NB4 (cell line): ENCODE measurements around the gene SESN2.

ENCODE experiments used
- POLR2A ChIP-seq: IDR thresholded peaks from 2 replicates; pipeline ENCODE4 v1.6.1; 2011; ENCODE audit warnings: mild to moderate bottlenecking; ENCODE audit not compliant: insufficient read length; ENCODE audit errors: extremely low read depth
- TF ChIP-seq, protein P1 (sequence below): IDR thresholded peaks from one replicate; pipeline ENCODE4 v1.5.1; 2012; ENCODE audit warnings: low read depth, low read length
- TF ChIP-seq, protein P2 (sequence below): IDR thresholded peaks from 2 replicates; pipeline ENCODE4 v1.6.1; 2011; ENCODE audit warnings: low read depth, low read length

DNA sequence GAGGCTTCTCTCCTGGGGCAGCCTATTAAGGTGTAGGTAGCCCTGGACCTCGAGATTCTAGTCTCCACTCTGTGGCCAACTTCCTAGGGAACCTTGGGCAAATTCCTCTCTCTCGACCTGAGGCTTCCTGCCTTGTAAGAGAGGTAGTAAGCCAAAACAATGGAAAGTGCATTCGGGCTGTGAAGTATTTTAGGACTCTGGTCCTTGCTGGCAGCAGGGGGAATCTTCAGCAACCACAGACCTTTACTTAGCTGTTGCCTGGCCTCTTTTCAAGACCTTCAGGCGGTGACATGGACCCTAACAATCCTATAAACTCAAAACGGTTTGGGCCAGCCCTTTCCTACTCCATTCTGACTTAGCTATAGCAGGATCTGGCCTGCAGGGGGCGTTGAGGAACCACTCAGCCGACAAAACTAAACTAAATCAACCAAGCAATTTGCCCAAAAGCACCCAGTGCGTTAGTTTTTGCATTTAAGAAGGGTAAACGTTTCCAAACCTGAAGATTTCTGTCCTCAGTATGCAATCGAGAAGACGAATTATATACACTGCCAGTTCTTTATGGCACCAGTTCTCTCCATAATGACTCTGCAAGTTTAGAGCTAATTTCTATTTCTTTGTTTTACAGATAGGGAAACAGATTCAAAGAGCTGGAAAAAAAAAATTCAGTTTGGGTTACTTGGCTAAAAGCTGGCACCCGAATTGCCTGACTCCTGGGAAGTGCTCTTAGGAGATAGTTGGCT lies 10.9 kb upstream of the SESN2 start:
- TF ChIP-seq, protein P1, sequence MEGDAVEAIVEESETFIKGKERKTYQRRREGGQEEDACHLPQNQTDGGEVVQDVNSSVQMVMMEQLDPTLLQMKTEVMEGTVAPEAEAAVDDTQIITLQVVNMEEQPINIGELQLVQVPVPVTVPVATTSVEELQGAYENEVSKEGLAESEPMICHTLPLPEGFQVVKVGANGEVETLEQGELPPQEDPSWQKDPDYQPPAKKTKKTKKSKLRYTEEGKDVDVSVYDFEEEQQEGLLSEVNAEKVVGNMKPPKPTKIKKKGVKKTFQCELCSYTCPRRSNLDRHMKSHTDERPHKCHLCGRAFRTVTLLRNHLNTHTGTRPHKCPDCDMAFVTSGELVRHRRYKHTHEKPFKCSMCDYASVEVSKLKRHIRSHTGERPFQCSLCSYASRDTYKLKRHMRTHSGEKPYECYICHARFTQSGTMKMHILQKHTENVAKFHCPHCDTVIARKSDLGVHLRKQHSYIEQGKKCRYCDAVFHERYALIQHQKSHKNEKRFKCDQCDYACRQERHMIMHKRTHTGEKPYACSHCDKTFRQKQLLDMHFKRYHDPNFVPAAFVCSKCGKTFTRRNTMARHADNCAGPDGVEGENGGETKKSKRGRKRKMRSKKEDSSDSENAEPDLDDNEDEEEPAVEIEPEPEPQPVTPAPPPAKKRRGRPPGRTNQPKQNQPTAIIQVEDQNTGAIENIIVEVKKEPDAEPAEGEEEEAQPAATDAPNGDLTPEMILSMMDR, result peak; percentile 93
- no peak for TF ChIP-seq POLR2A
- TF ChIP-seq, protein P2, sequence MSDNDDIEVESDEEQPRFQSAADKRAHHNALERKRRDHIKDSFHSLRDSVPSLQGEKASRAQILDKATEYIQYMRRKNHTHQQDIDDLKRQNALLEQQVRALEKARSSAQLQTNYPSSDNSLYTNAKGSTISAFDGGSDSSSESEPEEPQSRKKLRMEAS, result no peak
